Lung (tissue), 12 donors: ENCODE data around the gene TM4SF5. TPM values are rescaled to one million over a fixed set of nuclear protein-coding genes. Genes with fewer than 3 reads are reported as not detected.

Experiments used
- ATAC-seq: fragments of 200-7000 bp; cut with Tn5 transposase; one replicate; pipeline ENCODE4 v1.9.1; 2020; ENCODE audit warnings: moderate number of reproducible peaks; ENCODE audit not compliant: insufficient read depth, low FRiP score
- DNase-seq, 3 donors: peaks; one replicate each; pipeline ENCODE4 v3.0.0-alpha.2; 2013 to 2017
- H3K27ac ChIP-seq, 2 donors: one replicate each; pipeline ENCODE4 v1.5.1; 2013; ENCODE audit warnings: mild to moderate bottlenecking in 2 of 2, moderate library complexity in 2 of 2, control low read depth in 1 of 2, inconsistent platforms in 1 of 2, low read depth in 1 of 2, low read length in 1 of 2
- H3K27me3 ChIP-seq, 3 donors: one replicate each; pipeline ENCODE4 v1.5.1; 2013; ENCODE audit warnings: low read length in 2 of 3; ENCODE audit not compliant: control insufficient read depth in 3 of 3, insufficient read depth in 3 of 3
- H3K36me3 ChIP-seq, 4 donors: one replicate each; pipeline ENCODE4 v1.5.1; 2013; ENCODE audit warnings: low read length in 4 of 4, mild to moderate bottlenecking in 1 of 4, moderate library complexity in 1 of 4; ENCODE audit not compliant: control insufficient read depth in 4 of 4, insufficient read depth in 4 of 4
- H3K4me1 ChIP-seq, 5 donors: one replicate each; pipeline ENCODE4 v1.5.1; 2013; ENCODE audit warnings: low read length in 5 of 5, mild to moderate bottlenecking in 2 of 5, moderate library complexity in 1 of 5; ENCODE audit not compliant: control insufficient read depth in 5 of 5, insufficient read depth in 5 of 5
- H3K4me3 ChIP-seq: one replicate; pipeline ENCODE4 v1.5.1; 2013; ENCODE audit warnings: mild to moderate bottlenecking, control low read depth, moderate library complexity
- H3K9ac ChIP-seq, 2 donors: one replicate each; pipeline ENCODE4 v1.5.1; 2013; ENCODE audit warnings: low read length in 2 of 2, control low read depth in 1 of 2; ENCODE audit not compliant: insufficient read depth in 1 of 2
- H3K9me3 ChIP-seq, 4 donors: one replicate each; pipeline ENCODE4 v1.5.1; 2013; ENCODE audit warnings: low read length in 3 of 4, mild to moderate bottlenecking in 1 of 4, moderate library complexity in 1 of 4; ENCODE audit not compliant: control insufficient read depth in 4 of 4, insufficient read depth in 3 of 4
- CTCF ChIP-seq: IDR thresholded peaks from 2 replicates; pipeline ENCODE4 v1.5.1; 2012; ENCODE audit warnings: mild to moderate bottlenecking; ENCODE audit errors: control extremely low read depth, extremely low read depth
- WGBS, 2 donors: extraction: QIAGEN DNeasy Blood & Tissue Kit; methylation state at CpG; one replicate each; pipeline ENCODE4 v1.1.7; 2013; 5-methylcytosine and 5-hydroxymethylcytosine counted together
- polyA plus RNA-seq, 2 donors: library from polyadenylated mRNA; stranded (reverse); fragments of 200-250 nt; gene quantifications; one replicate each; pipeline ENCODE4 v1.2.1, GENCODE V29; 2013
- total RNA-seq, 2 donors: library from RNA; depleted of rRNA in 1 of 2; stranded (reverse); fragments of >200 nt in 1 of 2; gene quantifications; one replicate each; pipeline ENCODE4 v1.2.1, GENCODE V29; 2014 to 2021
- donor health status: control.
- donor health status: control.
- donor health status: Bipolar disorder and iron deficiency.
- donor health status: healthy.
- donor health status: DM: yes; HTN: yes; CAD: no.

Gene TM4SF5
- total and polyA plus RNA-seq, 4 donors: not detected

GRCh38 chr17:4796552-4796920 lies 24.9 kb downstream of the TM4SF5 start:
- peak overlapping the region in 1 of 2 donors; percentile 75 for H3K9ac ChIP-seq
- peak overlapping the region; percentile 59 to 88 for H3K27ac ChIP-seq
- DNase-seq (peak in 1 of 3 donors; percentile 14), ATAC-seq (no peak)
- peaks cover 0 to 3% (median 0%) of the 10 kb centered on the region in 4 donors for H3K9me3 ChIP-seq
- H3K4me3 ChIP-seq: peak overlapping the region; percentile 94
- WGBS, 2 donors: 1% methylated on average over 7 of the region's 7 CpGs
- H3K36me3 ChIP-seq: peaks cover 0 to 18% (median 14%) of the 10 kb centered on the region in 4 donors
- no peaks in the 10 kb centered on the region for H3K27me3 ChIP-seq
- TF ChIP-seq CTCF: no peak
- H3K4me1 ChIP-seq: peaks cover 0 to 8% (median 3%) of the 10 kb centered on the region in 5 donors

- 79 to 85% methylated on average over 10 of the region's 10 CpGs for WGBS, 2 donors
- DNase-seq (no peak), ATAC-seq (no peak)
- H3K4me1 ChIP-seq: peaks cover 0 to 8% (median 3%) of the 10 kb centered on the region in 5 donors
- no peak overlapping the region for H3K9ac ChIP-seq
- H3K27me3 ChIP-seq: no peaks in the 10 kb centered on the region
- TF ChIP-seq CTCF: no peak
- H3K9me3 ChIP-seq: peaks cover 0 to 3% (median 0%) of the 10 kb centered on the region in 4 donors
- no peak overlapping the region for H3K4me3 ChIP-seq
- H3K27ac ChIP-seq: no peak overlapping the region
- peaks cover 0 to 18% (median 14%) of the 10 kb centered on the region in 4 donors for H3K36me3 ChIP-seq
Observed at GRCh38 chr17:4800462-4801196, 28.9 kb downstream of the TM4SF5 start.

GRCh38 chr17:4802228-4802627 lies 30.5 kb downstream of the TM4SF5 start, which contains the start of gene C17orf114:
TSS of gene C17orf114 (minus strand) at chr17:4802328.
- H3K4me1 ChIP-seq: peaks cover 0 to 7% (median 1%) of the 10 kb centered on the region in 5 donors
- H3K27ac ChIP-seq: no peak within 1 kb of the TSS
- H3K36me3 ChIP-seq: peaks cover 0 to 14% (median 12%) of the 10 kb centered on the region in 4 donors
- 80 to 82% methylated on average over 9 of the region's 9 CpGs for WGBS, 2 donors
- no peaks in the 10 kb centered on the region for H3K27me3 ChIP-seq
- no peak for DNase-seq
- no peak for TF ChIP-seq CTCF
- H3K9ac ChIP-seq: no peak within 1 kb of the TSS
- no peak for ATAC-seq
- H3K4me3 ChIP-seq: no peak within 1 kb of the TSS
- H3K9me3 ChIP-seq: peaks cover 0 to 3% (median 0%) of the 10 kb centered on the region in 4 donors

GRCh38 chr17:4806456-4806776 lies 34.7 kb downstream of the TM4SF5 start:
- peaks cover 0 to 18% (median 8%) of the 10 kb centered on the region in 5 donors for H3K4me1 ChIP-seq
- peaks cover 0 to 17% (median 8%) of the 10 kb centered on the region in 4 donors for H3K36me3 ChIP-seq
- H3K4me3 ChIP-seq: peak overlapping the region; percentile 75
- DNase-seq: peak in 1 of 3 donors; percentile 14
- ATAC-seq: no peak
- no peaks in the 10 kb centered on the region for H3K27me3 ChIP-seq
- TF ChIP-seq CTCF: no peak
- H3K9ac ChIP-seq: no peak overlapping the region
- peak overlapping the region in 1 of 2 donors; percentile 60 for H3K27ac ChIP-seq
- 3 to 5% methylated on average over 16 of the region's 16 CpGs for WGBS, 2 donors
- no peaks in the 10 kb centered on the region for H3K9me3 ChIP-seq
